Chondrocyte (in vitro differentiated cells): ENCODE results near the gene WWOX. TPM values are rescaled to one million over a fixed set of nuclear protein-coding genes. Genes with fewer than 3 reads are reported as not detected.

Source experiments
- DNase-seq: peaks from one replicate; pipeline ENCODE4 v3.0.0; 2021; ENCODE audit warnings: mixed read lengths, low spot score
- H3K27ac Mint-ChIP-seq: one replicate; pipeline ENCODE4 v1.8.0; 2021; ENCODE audit warnings: mild to moderate bottlenecking, moderate library complexity, mixed read lengths; ENCODE audit not compliant: unreplicated experiment
- H3K27me3 Mint-ChIP-seq: 2 replicates; pipeline ENCODE4 v1.8.0; 2021; ENCODE audit warnings: low read depth, mixed read lengths
- H3K36me3 Mint-ChIP-seq: 2 replicates; pipeline ENCODE4 v1.8.0; 2021; ENCODE audit warnings: low read depth, mixed read lengths
- H3K4me1 Mint-ChIP-seq: 2 replicates; pipeline ENCODE4 v1.8.0; 2021; ENCODE audit warnings: low read depth, mild to moderate bottlenecking, mixed read lengths
- H3K4me3 Mint-ChIP-seq: one replicate; pipeline ENCODE4 v1.8.0; 2021; ENCODE audit warnings: mild to moderate bottlenecking, moderate library complexity, mixed read lengths; ENCODE audit not compliant: unreplicated experiment
- H3K9me3 Mint-ChIP-seq: 2 replicates; pipeline ENCODE4 v1.8.0; 2021; ENCODE audit warnings: low read depth, mixed read lengths
- total RNA-seq: library from RNA; stranded (reverse); gene quantifications from 3 replicates; pipeline ENCODE4 v1.2.1, GENCODE V29; 2021
- TF ChIP-seq, protein P1 (sequence below): fragments of 200-600 bp; sonication (generic); IDR thresholded peaks from 2 replicates; pipeline ENCODE4 v1.5.0; 2021; ENCODE audit warnings: antibody characterized with exemption, mild to moderate bottlenecking, moderate library complexity

The WWOX gene
- total RNA-seq, 1 donor from 2014 or later, result 12.1 TPM

DNA sequence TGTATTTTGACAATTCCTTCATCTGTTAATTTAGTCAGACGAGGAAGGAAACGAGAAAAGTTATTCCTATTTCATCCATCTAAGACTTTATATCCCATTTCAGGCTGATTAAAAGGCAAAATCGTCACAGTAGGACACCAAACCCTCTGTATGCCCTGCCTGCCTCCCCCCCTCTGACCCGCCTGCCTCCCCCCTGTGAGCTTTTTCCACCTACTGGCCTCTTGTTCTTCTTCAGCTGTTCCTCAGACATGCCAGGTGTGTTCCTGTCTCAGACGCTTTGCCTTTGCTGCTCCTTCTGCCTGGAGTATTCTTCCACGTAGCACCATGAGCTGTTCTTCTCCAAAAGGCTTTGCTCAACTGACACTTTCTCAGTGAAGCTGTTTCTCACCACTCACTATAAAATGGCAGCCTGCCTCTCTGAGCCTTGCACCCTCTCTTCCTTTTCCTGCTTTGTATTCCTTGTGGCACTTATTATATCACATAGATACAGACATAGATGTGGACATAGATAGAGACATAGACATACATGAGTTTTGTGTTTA lies 777.7 kb downstream of the WWOX start:
- peaks cover 2% of the 10 kb centered on the region for H3K9me3 Mint-ChIP-seq
- H3K36me3 Mint-ChIP-seq, result no peaks in the 10 kb centered on the region
- no peaks in the 10 kb centered on the region for H3K4me1 Mint-ChIP-seq
- no peaks in the 10 kb centered on the region for H3K27me3 Mint-ChIP-seq
- no peak for DNase-seq
- H3K27ac Mint-ChIP-seq, result no peak overlapping the region
- H3K4me3 Mint-ChIP-seq, result no peak overlapping the region
- TF ChIP-seq, protein P1, sequence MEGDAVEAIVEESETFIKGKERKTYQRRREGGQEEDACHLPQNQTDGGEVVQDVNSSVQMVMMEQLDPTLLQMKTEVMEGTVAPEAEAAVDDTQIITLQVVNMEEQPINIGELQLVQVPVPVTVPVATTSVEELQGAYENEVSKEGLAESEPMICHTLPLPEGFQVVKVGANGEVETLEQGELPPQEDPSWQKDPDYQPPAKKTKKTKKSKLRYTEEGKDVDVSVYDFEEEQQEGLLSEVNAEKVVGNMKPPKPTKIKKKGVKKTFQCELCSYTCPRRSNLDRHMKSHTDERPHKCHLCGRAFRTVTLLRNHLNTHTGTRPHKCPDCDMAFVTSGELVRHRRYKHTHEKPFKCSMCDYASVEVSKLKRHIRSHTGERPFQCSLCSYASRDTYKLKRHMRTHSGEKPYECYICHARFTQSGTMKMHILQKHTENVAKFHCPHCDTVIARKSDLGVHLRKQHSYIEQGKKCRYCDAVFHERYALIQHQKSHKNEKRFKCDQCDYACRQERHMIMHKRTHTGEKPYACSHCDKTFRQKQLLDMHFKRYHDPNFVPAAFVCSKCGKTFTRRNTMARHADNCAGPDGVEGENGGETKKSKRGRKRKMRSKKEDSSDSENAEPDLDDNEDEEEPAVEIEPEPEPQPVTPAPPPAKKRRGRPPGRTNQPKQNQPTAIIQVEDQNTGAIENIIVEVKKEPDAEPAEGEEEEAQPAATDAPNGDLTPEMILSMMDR, result no peak

DNA sequence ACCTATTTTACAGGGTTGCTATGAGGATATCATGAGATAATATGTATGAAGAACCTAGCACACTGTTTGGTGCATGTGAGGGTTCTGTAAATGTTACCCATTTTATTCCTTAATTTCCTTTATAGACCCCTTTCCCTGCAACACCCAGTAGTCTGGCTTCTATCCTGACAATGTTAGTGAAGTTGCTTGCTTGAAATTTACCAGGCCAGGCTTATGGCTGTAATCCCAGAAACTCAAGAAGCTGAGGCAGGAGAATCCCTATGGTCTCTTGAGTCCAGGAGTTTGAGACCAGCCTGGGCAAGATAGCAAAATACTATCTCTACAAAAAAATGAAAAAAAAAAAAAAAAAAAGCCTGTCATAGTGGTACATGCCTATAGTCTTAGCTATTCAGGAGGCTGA lies 779.1 kb downstream of the WWOX start:
- no peak overlapping the region for H3K27ac Mint-ChIP-seq
- DNase-seq, result no peak
- H3K36me3 Mint-ChIP-seq, result no peaks in the 10 kb centered on the region
- H3K9me3 Mint-ChIP-seq, result peaks cover 2% of the 10 kb centered on the region
- H3K4me3 Mint-ChIP-seq, result no peak overlapping the region
- TF ChIP-seq, protein P1, result no peak
- H3K4me1 Mint-ChIP-seq, result no peaks in the 10 kb centered on the region
- H3K27me3 Mint-ChIP-seq, result no peaks in the 10 kb centered on the region

DNA sequence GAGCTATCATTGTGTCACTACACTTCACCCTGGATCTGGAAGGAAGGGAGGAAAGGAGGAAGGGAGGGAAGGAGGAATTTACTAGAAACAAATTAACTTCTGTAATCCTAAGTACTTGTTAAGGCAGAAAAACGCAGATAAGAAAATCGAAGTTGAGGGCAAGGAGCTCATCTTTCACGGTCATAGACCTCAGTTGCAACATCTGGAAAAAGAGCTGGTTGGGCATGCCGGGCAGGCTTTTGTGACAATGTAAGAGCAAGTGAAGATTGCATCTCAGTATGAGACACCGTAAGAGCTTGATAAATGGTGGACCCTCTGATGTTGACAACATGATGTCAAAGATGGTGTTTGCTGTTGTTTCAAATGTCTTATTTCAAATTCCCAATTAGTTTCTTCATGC lies 779.6 kb downstream of the WWOX start:
- peaks cover 2% of the 10 kb centered on the region for H3K9me3 Mint-ChIP-seq
- no peak overlapping the region for H3K4me3 Mint-ChIP-seq
- H3K27ac Mint-ChIP-seq, result no peak overlapping the region
- no peaks in the 10 kb centered on the region for H3K36me3 Mint-ChIP-seq
- no peak for DNase-seq
- H3K4me1 Mint-ChIP-seq, result no peaks in the 10 kb centered on the region
- no peaks in the 10 kb centered on the region for H3K27me3 Mint-ChIP-seq
- TF ChIP-seq, protein P1, result no peak

DNA sequence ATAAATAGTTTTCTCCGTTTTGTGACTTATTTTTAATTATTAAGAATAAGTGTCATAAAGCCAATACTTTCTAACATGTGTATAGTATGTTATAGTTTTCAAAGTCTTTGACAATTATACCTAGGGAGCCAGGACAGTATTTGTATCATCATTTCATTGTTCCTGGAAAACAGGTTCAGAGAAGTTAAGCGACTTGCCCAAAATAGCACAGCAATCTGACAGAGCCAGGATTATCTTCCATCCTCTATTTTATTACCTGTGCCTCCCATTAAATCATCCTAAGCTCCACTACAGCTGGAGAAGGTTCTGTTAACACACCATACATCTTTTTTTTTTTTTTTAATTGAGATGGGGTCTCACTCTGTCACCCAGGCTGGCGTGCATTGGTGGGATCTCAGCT lies 782.7 kb downstream of the WWOX start:
- Mint-ChIP-seq H3K9me3 (no peaks in the 10 kb centered on the region), H3K4me1 (no peaks in the 10 kb centered on the region), H3K27ac (no peak overlapping the region), H3K36me3 (no peaks in the 10 kb centered on the region), H3K4me3 (no peak overlapping the region), H3K27me3 (peaks cover under 1% of the 10 kb centered on the region)
- DNase-seq, result no peak
- TF ChIP-seq, protein P1, result no peak

DNA sequence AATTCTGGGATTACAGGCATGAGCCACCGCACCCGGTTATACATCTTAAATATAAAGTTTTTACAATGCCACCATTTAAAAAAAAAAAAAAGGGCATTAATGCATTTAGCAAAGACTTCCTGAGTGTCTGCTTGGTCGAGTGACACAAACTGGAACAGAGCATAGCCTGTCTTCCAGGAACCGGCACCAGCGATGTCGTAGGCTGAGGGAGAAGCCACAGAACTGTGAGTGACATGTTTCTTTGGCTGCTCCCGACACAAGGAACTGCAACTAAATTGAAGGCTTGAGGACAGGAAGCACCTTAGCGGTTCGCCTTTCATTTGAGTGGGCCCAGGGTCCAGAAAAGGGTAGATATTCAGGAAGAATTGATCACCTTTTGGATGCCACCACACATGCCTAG lies 783.3 kb downstream of the WWOX start:
- Mint-ChIP-seq H3K27ac (no peak overlapping the region), H3K4me1 (no peaks in the 10 kb centered on the region), H3K9me3 (no peaks in the 10 kb centered on the region), H3K36me3 (no peaks in the 10 kb centered on the region), H3K4me3 (no peak overlapping the region), H3K27me3 (peaks cover 2% of the 10 kb centered on the region)
- DNase-seq, result no peak
- TF ChIP-seq, protein P1, result no peak
